AG08396 (cell line): Measurements from ENCODE around the gene PIGU.

ENCODE experiments used
- DNase-seq: peaks from one replicate; pipeline ENCODE4 v3.0.0; 2012; ENCODE audit warnings: low spot score, mixed read lengths

Gene PIGU

DNA sequence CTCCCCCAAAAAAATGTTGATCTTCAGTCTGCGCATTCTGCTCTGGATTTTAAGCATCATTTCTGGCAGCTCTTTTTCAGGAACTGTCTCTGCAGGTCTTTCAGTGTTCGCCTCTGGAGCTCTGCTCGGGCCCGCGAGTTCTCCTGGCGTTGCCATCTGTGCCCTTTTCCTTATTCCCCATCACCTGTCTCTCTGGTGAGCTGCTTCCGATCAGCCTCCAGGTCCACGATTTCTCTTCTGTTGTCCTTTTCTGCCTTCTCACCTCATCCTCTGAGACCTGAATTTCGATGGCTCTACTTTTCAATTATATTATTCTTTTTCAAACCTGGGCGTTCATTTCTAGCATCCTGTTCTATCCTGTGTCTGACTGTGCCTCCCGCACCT is 119.0 kb downstream of the PIGU start:
- DNase-seq = no peak

DNA sequence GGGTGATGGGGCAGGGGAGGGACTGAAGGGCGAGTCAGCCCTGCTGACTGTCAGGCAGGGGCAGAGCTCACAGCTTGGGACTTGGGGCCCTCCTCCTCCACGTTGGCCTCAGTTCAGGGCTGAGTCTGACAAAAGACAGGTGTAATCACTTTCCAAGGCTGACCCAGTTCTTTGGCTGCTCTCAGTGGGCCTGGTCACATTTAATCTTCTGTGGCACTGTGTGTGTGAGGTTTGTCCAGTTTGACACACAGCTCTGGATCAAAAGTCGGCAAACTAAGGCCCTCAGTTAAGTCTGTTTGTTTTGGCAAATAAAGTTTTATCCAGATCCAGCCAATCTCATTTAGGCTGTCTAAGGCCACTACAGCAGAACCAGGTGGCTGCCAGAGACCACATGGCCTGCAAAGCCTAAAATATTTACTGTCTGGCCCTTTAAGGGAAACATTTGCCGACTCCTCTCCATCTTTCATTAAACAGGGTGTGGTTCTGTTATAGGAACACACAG is 123.5 kb downstream of the PIGU start:
- no peak for DNase-seq

DNA sequence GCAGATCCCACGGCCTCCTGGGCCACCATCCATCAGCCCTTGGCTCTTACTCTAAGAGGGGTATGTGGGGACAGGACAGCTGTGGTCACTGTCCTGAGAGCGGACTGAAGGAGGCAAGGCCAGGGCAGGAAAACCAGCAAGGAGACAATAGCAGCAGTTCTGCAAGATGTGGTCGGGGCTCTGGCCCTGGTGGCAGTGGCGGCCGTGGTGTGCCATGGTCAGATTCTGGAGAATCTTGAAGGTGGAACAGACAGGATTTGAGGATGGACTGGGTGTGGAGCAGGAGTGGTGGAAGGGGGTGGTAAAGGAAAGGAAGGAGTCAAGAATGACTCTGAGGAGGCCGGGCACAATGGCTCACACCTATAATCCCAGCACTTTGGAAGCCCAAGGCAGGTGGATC is 124.3 kb downstream of the PIGU start:
- no peak for DNase-seq

DNA sequence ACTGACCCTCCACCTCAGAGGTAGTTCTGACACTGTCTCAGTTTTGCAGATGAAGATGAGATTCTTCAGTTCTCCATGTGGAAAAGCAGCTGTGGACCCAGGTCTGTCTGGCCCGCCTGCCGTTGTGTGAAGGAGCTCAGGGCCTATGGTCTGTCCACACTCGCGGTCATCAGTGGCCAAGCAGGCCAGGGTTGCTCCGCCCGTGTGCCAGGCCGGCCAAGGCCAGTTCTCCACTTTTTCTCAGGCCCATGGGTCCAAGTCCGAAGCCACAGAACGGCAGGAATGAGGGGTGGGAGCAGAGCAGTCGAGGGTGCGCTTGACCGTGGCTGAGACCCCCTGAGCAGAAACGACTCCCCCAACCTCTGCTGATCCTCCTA is 127.0 kb downstream of the PIGU start:
- no peak for DNase-seq

DNA sequence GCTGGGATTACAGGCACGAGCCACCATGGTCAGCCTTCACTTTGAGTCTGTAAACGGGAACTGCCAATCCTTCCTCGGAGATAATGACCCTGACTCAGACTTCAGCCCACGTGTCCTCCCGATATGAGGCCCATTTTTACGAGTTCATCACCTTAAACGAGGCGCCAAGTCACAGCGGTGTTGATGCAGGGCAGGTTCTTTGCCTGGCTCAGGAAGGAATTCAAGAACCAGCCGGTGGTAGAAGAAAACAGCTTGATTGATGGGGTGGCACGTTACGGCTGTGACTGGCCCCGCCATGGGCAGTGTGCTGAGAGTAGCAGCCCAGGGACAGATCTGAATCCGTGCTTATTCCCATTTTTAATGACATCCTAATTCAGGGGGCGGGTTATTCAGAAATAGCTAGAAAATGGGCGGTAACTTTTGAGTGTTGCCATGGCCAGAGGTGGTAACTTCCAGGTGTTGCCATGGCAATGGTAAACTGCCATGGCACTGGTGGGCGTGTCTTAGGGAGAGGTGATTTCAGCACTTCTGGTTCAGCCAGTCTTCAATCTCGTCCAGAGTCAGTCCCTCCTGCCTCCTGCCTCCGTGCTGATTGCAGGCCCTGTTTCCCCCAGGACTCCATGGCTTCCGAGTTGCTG is 127.5 kb downstream of the PIGU start:
- no peak for DNase-seq

DNA sequence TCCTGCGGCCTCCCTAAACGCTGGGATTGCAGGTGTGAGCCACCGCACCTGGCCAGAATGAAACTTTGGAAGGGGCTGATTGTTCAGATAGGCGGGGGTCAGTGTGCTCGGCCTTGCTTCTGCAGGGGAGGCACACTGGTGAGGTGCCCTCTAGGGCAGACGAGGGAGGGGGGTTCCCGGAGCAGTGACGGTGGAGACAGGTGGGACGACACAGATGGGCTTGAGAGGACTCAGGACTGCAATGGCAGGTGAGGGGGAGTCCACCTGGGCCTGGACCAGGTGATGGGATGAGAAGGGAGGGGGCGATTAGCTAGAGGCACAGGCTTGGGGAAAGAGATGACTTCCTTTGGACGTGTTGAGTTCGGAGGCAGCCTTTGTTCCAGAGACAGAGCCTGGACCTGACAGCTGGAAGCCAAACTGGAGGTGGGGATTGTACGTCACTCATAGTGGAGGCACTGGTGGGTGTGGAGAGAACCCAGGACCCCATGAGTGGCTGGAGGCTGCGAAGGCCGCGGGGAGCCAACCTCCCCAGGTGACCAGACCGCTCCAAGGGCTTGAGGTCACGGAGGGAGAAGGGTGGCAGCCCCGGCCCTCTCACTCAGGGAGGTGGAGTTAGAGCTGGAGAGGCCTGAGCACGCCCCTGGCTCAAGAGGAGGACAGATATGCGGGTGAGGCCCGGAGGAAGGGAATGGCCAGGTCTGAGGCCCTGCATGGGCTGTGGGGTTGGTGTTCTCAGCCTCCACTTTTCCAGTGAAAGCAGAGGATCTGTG is 128.9 kb downstream of the PIGU start:
- no peak for DNase-seq

DNA sequence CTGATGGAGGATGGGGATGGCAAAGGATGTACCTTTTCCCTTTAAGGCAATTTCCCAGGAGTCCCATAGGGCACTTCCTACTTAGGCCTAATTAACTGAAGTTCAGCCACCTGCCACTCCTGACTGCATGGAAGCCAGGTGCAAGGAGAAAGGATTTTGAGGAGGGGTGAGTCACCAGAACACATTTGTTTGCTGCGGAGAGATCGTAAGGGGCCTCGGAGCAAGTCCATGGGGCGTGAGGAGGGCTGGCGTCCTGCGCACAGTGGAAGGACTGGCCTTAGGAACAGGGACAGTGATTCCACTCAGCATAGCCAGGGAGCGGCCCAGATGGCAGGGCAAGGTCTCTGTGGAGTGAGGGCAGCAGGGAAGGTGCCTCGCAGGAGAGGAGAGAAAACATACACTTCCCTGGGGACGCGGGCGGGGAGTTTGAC is 130.1 kb downstream of the PIGU start:
- DNase-seq = no peak

DNA sequence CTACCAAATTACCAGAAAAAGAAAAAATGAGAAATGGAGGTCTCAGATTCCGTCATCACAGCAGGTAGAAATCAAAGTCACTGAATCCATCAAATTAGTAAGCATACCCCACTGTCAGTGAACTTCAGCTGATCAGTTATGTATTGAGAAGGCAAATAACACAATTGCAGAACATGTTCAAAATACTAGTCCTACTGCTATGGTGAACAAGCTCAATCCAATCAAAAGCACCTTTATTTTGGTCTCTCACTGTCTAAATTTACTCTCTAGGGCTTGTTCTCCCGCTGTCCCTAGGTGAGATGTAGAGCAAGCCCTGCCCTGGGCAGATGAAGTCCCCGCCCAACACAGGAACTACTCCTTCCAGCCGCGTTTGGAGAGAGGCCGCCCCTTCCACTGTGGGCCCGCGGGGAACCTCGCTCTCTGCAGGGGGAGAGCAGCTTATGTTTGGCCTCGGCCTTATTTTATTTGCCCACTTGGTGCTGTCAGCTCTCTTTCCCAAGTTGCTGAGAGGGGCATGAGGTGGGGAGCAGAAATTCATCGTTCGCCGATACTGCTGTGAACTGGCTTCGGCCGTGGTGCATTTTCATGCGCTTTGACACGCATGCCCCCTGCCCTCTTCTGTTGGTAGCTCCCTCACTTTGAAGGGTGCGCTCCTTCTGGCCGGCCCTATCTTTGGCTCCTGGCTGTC is 132.6 kb downstream of the PIGU start:
- no peak for DNase-seq

DNA sequence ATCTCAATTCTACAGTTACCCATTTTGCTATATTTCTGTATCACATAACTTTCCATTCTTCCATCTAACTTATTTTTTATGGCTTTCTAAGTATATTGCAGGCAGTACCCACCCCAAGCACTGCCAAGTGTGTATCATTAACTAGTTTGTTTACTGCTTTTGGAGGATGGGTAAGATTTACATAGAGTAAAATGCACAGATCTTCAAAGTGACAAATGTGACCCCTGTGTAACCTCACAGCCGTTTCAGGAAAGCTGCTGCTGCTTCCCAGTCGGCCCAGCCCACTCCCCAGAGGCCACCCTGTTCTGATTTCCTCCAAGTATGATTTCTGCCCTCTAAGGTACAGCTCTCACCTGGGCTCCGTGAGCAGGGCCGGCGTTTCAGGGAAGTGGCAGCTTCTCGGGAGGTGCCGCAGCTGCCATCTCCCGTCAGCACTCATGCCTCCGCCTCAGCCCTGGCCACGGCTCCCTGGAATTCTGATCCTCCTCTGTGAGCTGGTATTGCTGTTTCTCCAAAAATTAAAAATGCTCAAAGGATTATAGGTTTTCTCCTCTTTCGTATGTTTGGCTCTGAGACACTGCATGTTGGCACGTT is 133.3 kb downstream of the PIGU start:
- no peak for DNase-seq

DNA sequence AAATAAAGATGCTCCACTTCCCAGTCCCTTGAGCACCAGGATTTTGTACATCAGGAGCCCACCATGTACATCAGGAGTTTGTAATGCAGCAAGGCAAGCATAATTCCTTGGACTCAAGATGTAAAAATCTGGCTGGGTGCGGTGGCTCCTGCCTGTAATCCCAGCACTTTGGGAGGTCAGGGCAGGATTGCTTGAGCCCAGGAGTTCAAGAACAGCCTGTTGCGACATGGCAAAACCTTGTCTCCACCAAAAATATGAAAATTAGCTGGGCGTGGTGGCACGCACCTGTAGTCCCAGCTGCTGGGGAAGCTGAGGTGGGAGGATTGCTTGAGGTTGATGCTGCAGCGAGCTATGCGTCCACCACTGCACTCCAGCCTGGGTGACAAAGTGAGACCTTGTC is 134.5 kb downstream of the PIGU start:
- DNase-seq = no peak

DNA sequence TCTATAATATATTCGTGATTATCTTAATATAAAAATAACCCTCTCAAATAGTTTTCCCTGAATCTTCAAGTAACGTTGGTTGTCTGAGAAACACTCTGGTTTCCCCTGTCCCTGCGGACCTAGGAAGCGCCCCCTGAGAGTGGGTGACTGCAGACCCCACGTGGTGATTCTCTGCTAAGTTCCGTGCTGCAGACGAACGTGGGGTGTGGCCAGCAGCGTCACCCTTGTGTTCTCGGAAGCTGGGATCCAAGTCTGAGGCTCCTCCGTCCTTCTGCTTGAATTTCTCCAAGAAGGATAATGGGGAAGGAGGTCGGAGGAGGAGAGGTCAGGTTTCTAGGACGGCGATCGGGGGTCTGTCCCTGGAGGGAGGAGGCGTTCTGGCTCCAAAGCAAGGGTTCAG is 135.0 kb downstream of the PIGU start:
- no peak for DNase-seq

DNA sequence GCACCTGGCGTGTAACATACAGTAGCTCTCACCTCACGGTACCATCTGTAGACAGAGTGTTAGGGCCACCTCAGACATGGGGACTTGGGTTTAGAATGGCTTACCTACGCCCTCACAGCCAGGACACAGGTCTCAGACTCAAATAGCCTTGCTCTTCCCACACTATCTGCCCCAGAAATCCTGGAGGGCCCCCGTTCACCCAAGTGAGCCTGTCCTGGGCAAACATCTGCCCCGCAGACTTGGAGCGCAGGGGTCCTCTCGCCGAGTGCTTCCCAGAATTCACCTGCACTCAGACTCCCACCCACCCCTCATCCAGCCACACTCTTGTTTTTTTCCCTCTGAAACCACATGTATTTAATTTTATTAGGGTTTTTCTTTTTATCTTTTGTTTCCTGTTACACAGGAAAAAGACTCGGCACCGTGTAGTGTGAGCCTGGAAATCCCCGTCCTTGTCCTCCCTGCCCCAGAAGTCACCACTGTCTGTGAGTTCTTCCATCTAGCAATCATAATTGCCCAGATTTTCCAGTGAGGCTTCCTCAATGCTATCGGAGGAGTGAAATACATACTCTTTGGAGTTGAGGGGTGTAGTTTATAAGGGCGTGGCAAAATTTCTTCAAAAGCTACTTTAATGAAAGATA is 135.5 kb downstream of the PIGU start:
- no peak for DNase-seq

DNA sequence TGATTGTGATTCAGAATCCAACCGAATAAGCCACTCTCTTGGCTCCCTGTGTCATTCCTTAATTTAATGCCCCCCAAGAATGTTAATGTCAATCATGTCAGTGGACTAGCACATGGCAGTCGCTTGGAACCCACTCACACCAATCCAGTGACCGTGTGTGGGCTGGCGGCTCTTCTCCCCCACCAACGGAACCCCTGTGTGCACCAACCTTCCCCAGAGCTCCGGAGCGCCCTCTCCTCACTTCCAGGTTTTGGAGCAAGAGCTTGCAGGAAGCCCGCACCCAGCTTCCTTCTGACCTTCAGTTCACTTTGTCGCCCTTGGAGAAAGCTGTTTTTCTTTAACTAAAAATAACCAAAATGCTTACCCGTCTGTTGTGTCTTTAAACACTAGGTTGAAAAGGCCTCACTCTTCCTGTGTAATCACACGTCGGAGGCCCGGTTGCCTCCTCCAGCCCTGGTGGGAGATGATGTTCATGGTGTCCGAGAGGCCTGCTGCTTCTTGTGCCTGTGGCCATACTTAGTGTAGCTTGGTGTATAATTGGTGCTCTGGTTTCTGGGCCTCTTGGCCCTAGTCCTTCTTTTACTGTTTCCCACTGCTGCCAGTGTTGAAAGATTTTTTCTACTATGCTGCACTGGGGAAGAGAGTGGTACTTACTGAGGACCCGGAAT is 136.2 kb downstream of the PIGU start:
- DNase-seq = no peak

DNA sequence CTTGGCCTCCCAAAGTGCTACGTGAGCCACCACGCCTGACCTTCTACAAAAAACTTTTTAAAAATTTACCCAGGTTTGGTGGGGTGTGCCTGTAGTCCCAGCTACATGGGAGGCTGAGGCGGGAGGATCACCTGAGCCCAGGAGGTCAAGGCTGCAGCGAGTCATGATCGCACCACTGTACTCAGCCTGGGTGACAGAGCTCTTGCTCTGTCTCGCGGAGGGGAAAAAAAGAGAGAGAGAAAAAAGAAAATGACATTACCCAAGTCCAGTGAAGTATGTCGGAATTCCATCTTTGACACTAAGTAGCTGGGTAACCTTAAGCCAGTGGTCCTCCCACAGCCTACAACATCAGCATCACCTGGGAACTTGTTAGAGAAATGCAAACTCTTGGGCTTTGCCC is 137.1 kb downstream of the PIGU start:
- no peak for DNase-seq

DNA sequence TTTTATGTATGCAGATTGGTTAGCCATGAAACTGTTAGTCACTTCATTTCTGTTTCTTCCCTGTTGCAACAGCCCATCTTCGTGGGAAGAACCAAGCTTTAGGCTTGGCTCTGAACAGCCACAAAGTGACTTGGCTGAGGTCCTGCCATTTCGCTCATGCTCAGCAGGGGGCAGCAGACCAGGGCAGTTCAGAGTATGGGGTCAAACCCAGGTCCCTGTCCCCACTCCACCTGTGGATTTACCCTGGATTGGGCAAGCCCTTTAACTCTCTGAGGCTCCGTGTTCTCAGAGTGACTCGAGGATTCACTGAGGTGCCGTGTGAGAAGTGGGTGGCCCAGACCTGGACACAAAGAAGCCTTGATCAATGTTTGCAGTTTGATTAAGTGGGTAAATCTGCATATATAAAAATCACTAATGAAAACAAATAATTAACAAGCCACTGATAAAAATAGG is 138.2 kb downstream of the PIGU start:
- DNase-seq = peak; percentile 66

DNA sequence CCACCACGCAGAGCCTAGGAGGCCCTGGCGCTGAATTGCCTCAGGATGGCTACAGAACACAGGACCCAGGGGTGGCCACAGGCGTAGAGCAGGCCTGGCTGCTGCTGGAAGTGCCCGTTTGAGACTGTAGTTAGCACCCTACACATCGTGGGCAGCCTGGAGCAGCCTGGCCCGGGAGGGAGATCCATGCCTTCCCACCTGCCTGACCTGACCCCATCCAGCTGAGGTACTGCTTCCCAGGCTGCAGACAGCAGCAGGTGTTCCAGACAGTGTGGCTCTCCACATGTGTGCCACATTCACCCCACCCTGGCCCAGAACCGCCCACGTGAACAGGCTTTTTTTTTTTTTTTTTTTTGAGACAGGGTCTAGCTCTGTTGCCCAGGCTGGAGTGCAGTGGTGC is 139.2 kb downstream of the PIGU start:
- DNase-seq = no peak

DNA sequence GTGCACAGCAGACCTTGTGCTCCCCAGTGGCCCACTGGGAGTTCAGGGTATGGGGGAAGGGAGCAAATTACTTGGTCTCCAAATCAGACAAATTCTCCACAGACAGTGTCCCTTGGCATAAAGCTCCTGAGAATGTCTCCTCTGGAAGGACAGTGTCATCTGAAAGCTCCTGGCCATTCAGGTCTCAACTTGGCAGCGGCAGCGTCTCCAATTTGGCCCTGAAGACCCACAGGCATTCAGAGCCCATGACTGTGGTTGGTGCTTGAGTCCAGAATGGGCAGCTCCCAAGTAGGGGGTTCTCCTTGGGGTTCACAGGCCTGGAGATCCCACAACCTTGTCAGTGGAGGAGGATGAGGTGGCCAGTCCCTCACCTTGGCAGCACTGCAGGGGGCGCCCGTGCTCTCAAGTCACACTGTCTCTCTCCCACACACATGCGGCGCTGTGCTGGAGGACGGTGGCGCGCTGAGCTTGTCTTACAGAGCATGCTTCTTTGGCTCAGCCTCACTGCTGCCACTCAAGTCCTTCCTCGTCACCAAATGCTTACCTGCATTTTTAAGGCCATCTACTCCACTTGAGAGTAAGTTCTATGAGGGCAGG is 140.0 kb downstream of the PIGU start:
- no peak for DNase-seq

DNA sequence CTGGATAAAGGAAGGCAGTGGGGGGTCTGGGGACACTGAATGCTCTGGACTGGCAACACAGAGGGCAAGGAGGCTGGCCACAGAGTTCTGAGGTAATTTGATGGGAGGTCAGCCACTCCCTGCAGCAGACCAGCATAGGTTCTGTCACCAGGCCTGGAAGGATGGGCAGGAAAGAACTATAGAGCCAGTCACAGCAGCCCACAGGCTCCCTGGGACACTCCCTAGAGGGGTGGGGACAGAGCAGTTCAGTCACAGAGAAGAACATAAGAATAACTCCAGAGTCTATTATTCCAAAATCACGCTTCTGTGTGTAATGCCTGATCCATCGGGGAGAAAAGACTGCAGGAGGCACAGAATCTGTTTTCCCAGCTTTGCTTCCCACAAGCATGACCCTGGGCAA is 141.0 kb downstream of the PIGU start:
- no peak for DNase-seq

DNA sequence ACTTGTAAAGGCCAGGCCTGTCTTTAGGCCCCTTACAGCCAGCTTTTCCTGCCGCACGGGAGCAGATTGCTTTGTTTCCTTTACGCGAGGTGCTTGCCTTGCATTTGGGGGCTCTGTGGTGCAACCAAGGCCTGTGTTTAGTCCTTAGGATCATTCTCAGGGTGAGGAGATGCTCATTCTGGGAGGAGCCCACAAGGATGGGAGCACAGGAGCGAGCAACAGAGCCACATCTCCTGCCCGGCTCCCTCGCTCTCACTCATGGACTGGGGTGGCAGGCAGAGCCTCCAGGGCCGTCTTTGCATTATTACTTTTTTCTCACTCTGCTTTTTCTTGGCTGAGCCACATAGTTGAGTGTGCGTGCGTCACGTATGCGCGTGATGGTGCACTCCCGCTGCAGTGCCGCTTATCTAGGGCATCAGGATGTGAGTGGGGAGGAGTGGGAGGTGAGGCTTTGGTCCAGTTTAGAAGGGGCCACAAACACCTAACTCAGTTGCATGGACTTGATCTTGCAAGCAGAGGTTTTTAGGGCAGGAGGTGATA is 141.5 kb downstream of the PIGU start:
- DNase-seq = no peak

DNA sequence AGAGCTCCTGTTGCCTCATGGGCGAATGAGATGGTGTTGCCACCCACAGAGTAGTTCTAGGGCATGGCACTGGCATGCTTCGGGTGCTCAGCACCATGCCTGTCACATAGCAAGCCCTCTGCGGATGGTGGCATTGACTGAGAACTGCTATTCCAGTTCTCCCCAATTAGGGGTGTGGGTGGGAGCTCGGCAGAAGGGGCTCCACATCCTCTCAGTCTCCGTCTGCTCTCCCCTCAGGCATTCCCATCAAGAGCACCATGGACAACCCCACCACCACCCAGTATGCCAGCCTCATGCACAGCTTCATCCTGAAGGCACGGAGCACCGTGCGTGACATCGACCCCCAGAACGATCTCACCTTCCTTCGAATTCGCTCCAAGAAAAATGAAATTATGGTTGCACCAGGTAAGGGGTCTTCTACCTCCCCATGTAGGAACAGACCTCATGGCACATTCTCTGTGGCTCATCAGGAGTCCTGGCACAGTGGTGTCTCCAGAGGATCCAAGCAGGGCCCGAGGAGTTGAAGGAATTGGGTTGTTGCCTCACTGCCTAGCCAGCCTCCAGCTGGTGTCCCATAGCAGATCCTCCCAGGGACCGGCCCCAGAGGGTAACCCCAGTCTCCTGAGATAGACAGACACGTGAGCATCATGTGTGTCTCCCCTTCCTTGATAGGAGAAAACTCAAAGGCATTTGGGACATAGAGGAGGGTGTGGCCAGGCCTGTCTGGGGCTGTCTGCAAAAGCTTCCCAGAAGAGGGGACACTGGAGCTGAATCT is 142.3 kb downstream of the PIGU start:
- DNase-seq = no peak
